HG03442 (cell line): ENCODE measurements around the gene B4GALT5.

Source experiments
- ATAC-seq: cut with Tn5 transposase; IDR thresholded peaks from one replicate; pipeline ENCODE4 v1.9.1; 2021; ENCODE audit warnings: mild to moderate bottlenecking, moderate library complexity; ENCODE audit not compliant: unreplicated experiment

Gene B4GALT5

DNA sequence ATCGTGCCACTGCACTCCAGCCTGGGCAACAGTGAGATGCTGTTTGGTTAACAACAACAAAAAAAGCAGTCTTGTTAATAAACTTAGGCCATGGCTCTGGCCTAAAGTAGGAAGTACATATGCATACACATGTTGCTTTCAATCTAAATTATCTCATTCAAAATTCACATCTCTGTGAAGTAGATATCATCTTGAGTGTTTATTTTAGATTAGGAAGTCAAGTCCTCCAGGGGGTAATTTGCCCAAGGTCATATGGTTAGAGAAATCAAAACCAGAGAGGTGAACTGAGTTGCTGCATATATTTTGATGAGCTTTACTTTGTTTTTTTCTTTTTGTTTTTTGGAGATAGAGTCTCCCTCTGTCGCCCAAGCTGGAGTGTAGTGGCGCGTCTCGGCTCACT is 52.8 kb downstream of the B4GALT5 start:
- no peak for ATAC-seq

DNA sequence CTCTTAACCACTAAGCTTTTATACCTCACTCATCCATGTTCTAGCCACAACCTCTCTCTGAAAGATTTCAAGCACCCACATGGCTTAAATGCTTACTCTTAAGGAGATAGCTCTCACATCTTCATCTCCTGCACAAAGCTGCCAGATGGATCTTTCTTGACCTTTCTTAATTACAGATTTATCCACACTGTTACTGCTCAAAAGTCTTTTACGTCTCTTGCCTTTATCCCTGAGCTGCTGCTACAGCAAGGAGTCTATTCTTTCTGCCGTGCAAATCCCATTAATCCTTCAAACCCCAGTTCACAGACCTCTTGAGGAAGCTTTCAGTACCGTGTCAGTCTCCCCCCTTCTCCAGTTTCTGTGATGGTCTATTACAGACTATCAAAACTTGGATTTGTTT is 54.6 kb downstream of the B4GALT5 start:
- ATAC-seq = no peak

DNA sequence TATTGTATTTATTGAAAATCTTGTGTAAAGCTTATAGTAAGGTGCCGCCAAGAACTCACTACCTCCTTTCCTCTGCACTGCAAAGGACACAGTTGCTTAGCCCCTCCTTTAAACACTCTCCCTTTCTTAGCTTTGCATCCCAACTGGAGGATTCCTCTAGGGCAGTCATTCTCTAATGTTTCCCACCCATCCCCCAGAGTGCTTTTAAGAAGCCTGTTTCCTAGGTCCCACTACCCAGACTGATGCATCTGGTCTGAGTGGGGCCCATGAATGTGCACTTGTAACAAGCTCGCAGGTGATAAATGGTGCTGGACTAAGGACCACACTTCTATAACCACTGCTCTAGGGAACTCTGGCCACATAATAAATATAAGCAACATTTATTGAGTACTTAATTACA is 55.2 kb downstream of the B4GALT5 start:
- no peak for ATAC-seq

DNA sequence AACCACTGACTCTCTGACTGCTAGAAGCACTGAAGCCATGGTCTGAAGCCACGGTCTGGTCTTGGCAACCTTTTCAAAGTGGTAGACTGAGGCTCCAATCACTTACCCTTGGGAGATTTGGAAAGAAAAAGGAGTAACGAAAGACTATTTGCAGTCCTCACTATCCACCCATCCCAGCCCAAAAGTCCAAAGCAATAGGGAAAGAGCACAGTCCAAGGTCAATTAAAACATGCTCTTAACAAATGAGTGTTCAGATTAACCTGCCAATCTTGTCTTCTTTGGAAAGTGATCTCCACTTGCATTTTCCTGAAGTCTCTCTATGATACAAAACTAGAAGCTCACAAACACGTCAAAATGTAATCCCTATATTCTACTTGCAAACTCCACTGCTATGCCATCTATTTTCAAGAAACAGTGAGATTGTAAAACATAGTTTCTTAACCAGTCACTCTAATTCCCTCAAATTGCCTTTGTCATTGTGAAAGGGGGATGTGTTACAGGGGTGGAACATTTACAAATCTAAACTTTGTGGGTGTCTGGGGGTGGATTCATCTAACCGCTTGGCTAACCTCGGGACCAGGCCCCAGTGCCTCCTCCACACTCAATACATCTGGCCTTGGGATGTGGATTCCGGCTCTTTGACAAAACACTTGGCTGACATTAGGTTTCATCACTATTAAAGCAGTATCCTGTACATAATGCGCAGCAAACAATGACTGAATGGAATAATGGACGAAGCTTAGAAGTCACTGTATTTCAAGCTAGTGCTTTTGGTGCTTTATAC is 56.4 kb downstream of the B4GALT5 start:
- no peak for ATAC-seq

DNA sequence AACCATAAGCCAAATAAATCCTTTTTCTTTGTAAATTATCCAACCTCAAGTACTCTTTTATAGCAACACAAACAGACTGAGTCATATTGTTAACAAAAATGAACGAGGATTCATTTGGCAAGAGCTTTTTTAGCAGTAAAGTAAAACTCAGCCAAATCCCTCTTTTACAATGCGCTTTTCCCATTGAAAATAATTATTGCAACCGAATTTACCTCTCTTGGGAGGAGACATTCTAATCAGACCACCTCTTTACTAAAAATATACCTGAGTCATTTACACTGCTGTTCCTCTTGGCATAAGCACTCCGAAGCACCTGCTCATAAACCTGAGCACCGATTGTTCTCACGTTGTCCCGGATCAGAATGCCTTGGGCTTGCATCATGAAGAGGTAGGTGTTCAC is 57.4 kb downstream of the B4GALT5 start:
- ATAC-seq = no peak

DNA sequence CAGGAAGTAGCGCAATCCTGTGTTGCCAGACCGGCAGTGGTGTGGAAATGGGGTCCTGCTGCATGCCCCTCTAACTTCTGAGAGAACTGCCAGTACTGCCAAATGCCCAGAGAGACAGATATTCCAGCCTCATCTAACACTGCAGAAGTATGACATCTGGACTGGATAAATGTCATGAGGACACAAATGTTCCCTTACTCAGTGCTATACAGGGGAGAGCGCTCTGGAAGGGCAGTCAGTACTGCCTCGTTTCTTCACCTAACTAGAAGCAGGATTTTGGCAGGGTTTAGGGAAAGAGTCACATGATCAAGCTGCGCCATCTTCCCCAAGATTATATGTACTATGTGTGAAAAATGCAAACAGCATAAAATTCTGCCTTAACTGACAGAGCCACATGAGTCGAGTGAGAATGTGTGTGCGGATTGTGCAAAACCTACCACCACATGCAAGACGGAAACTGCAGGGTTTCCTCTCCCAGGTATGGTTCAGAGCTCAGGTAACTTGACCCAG is 59.7 kb downstream of the B4GALT5 start:
- no peak for ATAC-seq

DNA sequence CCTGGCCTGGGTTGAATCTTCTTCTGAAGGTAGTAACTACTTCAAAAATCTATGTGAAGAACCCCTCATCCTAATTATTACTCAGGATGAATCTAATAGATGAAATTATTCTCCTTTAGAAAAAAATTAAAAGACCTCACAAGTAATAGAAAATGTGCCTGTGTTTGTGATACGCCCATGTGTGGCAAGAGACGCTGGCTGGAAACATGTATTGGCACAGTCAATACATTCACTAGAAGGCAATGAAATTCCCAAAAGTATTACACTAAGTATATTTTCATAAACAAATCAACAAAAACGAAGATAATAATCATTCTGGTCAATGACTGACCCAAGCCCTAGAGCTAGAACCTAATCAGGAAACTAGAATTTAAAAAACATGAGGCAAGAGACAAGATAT is 64.0 kb downstream of the B4GALT5 start:
- ATAC-seq = no peak

DNA sequence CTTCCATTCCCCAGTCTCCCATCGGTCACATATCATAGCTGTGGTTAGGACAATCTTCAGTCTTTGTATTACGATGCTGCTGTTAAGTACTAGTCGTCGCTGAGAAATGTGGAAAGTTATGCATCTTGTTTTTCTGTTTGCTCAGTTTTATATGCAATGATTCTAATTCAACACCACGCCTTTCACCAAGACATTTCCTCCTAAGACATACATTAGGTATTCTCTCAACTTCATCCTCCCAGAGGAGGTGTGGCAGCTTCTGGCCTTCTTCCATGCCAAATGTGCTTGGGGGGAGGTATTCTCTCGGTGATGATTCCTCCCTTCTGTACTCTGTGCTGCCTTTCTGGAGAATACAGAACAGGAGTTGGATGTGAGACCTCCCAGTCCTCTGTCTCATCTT is 66.1 kb downstream of the B4GALT5 start:
- ATAC-seq = no peak

DNA sequence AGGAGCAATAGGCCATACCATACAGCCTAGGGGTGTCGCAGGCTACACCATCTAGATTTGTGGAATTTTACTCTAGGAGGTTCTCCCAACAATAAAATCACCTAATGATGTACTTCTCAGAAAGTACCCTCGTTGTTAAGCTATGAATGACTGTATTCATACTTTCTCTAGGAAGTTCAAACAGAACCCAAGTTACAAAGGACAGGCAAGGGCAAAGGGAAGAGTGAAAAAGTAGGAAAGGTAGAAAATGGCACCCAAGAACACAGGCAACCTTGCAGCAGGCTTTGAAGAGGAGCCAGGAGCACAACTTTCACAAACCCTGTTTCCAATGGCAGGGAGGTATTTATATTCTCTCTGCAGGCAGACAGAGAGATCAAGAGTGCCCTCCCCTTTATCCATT is 67.2 kb downstream of the B4GALT5 start:
- ATAC-seq = no peak

DNA sequence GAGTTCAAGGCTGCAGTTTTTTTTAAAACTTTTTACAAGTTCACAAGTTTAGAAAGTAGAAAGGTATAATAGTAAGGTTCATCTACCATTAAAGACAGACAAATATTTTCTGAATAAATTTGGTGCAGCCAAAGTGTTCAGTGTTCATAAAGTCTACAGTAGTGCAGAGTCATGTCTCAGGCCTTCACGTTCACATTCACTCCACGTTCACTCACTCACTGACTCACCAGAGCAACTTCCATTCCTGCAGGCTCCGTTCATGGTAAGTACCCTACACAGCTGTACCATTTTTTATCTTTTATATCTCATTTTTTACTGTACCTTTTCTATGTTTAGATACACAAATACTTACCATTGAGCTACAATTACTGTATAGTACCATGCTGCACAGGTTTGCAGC is 67.6 kb downstream of the B4GALT5 start:
- no peak for ATAC-seq

DNA sequence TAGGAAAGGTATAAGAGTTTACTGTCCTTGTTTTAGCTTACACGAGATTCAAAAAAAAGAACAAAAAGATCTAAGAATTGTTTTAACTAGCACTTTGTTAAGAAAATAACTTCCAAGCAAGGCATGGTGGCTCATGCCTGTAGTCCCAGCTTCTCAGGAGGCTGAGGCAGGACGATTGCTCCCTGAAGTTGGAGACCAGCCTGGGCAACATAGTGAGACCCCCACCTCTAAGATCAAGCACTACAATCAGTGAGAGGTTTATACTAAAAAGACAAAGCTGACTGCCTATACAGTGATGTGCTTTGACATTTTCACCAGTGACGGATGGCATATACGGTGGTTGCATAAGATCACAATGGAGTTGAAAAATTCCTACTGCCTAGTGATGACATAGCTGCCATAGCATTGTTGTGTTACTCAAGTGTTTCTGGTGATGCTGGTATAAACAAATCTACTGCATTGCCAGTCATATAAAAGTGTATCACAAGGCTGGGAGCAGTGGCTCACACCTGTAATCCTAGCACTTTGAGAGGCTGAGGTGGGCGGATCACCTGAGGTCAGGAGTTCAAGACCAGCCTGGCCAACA is 68.6 kb downstream of the B4GALT5 start:
- no peak for ATAC-seq

DNA sequence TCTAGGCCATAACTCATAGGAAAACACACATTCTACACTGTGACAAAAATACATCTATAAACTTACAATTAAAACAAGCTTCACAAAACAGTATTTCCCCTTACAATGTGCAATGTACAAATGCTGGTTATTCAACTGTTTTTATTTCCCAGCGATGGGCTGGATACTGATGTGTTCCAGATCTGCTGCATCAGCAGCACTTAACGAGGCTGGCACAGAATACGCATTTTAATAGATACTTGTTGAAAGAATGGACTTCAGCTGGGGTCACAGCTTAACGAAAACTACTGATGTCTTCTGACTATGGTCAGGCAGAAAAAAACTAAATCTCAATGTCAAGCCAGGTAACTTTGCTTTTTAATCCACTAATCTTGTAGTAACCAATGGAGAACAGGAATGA is 70.9 kb downstream of the B4GALT5 start:
- no peak for ATAC-seq

DNA sequence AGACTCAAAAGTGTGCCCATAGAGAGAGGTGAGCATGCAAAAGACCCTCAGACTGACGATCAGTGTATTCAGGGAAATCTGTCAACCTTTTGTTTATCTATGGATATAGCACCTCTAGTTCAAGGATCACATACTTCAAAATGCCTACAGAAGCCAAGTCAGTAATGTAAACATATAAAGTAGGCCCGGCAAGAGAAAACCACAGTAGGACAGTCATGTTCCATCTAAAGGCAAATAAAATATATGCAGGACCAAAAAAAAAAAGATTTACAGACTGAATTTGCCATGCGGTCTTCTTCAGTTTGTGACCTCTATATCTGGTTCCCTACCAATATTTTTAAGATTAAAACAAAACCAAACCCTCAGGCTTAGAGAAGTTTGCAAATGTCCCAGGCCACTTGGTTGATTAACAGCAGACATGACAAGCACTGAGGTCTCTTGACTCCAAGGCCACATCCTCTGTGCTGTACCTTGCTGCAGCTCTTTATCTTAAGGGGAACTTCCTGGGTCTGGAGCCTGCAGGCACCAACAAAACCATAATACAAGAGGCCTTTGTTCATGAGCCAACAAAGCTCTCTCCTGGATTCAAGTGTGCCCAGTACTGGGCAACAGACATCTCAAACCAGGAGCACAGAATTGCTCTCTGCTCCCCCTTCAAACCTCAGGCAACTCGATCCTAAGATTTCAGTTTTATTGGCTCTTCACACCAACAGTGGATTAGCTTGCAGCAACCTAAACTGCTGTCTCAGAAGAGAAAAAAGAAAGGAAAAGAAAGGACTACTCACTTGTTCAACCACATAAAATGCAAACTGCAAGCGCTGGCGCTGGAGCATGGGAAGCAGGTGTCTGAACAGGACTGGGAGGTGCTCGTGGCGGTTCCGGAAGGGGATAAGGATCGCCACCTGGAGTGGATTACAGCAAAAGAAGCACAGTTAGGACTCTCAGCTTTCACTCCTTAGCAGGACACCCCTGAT is 71.7 kb downstream of the B4GALT5 start:
- no peak for ATAC-seq

DNA sequence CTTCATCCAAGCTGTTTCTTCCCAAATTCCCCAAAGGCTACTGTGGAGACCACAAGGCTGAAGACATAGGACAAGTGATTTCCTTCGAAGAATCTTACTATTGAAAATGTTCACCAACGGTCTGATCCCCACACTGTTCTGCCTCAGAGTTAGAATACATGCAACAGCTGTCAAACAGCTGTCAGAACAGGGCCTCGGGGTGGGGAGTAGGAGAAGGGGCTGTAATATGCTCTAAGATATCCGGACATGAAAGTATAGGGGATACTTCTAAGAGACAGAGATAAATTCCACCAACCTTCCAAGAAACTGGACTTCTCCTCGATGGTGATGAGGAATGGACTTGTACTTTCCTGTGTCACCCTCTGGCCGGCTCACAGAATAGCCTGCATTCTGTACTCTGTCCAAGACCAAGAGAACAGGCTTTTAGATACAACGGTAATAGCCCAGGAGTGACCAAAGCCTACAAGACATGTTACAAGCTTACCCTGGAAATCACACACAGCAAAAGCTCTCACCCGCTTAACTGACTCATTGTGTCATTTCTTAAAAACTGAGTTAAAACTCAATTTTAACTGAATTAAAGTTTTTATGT is 76.5 kb downstream of the B4GALT5 start:
- ATAC-seq = no peak

DNA sequence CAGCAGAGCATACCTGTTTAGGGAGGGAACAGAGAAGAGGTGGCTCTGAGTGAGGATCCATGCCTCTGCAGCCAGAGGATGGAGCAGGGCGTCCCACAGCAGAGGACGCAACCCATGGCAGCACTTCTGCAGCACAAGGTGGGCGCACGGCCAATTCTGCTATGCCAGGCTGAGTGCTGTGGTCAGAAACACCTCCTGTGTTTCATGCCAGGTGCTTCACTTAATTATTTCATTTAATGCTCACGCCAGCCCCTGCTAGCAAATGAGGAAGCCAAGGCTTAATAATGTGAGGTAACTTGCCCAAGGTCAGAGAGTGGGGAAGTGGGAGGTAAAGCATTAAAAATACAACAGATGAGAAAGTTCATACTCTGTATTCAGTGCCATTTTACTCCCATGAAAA is 77.2 kb downstream of the B4GALT5 start:
- no peak for ATAC-seq

DNA sequence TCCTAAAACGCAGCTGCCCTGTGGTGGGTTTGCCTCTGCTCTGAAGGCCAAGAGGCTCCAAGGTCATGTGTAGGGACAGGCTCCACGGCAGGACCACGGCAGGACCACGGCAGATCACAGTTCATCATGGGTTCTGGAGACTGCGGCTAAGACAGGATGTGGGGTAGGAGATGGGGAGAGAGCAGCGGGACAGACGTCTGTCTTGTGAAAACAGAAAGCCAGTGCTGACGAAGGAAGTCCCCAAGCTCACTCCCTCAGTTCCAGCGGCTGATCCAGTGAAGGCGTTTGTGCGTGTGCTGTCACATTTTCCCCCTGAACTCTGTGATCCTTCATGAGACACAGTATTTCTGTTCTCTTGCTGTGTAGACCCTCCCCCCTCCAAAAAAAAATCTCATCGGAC is 77.8 kb downstream of the B4GALT5 start:
- ATAC-seq = no peak

DNA sequence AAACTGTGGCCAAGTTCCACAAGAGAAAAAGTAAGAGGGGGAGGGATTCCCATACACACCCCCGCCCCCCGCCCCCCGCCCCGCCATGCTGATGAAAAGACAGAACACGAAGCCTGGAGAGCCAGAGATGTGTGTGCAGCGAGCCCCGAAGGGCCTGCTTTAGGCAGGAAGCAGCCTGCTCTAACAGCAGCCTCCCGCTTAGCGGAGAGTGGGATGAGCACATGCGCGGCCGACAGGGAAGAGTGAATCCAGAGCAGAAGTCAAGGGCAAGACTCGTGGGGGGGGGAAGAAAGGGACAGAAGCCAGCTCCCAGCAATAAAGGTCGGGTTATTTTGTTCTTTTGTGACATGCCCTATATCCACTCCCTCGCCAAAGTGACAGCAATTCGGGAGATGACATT is 78.5 kb downstream of the B4GALT5 start:
- no peak for ATAC-seq

DNA sequence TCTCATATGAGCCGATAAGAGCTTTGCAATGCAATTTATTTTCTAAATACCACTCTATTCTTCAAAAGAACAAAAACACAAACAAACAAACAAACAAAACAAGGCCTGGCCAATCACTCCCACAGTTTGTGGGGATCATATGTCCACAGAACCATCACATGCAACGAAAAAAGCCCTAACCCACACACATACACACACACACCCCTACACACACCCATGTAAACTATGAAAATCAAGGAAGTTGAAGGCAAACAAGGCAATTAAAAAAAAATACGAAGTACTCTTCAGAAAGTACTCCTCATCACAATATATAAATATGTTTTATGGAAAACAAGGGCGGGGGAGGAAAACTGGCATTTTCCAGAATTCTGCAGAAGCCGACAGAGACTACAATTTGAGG is 79.6 kb downstream of the B4GALT5 start:
- ATAC-seq = no peak

DNA sequence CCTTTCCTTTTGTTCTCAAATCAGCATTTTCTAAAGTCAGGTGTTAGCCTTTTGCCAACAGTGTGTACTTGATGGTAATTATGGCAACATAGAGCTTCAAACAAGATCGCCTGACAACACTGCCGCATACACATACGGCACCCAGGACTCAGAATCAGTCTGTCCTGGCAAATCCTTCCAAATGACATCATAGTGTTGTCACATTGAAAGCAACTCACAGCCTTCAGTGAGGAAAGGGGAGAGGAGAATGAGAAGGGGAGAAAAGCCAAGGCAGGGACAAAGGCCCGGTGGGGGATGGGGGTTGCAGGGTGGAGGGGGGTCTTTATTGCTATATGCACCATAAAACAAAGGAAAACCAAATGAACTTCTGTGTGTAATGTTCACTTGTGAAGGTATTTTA is 80.0 kb downstream of the B4GALT5 start:
- ATAC-seq = no peak

DNA sequence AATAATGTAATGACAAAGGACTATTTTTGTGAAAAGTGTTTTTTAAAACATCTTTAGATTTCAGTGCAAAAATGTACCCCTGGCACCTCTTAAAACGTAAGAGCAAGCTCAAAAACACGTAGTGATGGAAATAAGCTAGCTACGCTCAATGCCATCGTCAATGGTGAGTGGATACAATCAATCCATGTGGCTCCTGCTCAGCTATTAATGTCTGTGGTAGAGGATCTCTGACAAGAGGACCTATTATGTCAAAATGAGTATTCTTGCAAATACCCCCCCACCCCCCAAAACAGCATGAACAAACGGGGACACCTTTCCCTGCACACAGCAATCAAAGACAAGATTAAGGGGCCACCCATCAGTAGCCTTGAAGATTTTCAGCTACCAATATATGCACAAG is 80.7 kb downstream of the B4GALT5 start:
- ATAC-seq = no peak

DNA sequence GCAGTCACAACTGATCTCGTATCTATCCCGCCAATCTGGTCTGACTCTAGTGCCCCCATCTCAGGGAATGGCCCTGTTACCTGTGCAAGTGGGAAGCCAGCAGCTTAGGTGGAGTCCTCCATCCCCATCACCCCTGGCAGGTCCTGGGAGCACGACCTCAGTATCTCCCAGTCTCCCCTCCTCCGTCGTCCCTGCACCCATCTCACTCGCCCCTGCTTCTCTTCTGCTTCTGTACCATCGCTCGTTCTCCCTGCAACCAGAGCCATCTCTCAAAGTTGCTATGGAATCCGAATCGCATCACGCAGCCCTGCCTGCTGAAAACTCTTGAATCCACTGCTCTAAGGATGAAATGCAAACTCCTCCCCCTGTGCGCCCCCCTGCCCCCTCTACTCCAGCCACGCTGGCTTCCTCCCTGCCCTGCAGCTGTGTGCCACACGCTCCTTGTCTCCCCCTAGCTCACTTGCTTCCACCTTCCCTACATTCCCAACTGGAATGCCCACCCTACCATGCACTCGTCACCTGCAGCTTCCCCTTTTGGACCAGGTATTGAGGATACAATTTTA is 81.7 kb downstream of the B4GALT5 start:
- ATAC-seq = no peak
